ENCODE data around the gene CRHR1. TPM values are rescaled to one million over a fixed set of nuclear protein-coding genes. Genes with fewer than 3 reads are reported as not detected.

Gene CRHR1
- total and polyA plus RNA-seq, 2 of the 4 experiments (the other 2 are of a cell fraction) = not detected

DNA sequence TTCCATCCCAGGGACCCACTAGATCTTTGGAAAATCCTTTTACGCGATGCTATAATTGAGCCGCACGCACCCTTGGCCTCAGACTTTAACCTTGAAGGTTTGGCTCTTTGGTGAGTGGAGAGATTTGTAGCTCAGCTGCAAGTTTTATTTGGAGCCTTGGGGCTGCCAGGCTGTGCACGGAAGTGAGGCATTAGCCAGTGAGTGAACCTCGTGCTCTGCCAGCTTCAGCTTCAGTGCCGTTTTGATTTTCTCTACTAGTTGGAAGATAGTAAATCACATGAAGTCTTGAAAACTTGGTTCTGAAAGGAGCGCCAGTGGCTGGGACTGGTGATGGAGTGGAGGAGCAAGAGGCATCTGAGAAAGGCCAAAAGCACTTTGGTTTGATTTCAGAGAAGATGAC, 17.3 kb downstream of the CRHR1 start:
- intact Hi-C loops (cut with micrococcal nuclease) = no loop called here
- Histone ChIP-seq H3K36me3 (ENCODE audit: control insufficient read depth, insufficient read depth, low read length) (no peaks in the 10 kb centered on the region), H3K56ac (ENCODE audit: extremely low read depth, insufficient read depth, low read length) (no peak overlapping the region), H2BK15ac (ENCODE audit: low read depth, low read length) (no peak overlapping the region), H3K27ac (ENCODE audit: insufficient read depth, low read length) (no peak overlapping the region), H2AK9ac (replicated peaks; ENCODE audit: low read depth, low read length, poor library complexity) (no peak overlapping the region), H2AK5ac (ENCODE audit: low read depth, low read length) (no peak overlapping the region), H3K4me1 (ENCODE audit: control insufficient read depth, insufficient read depth, low read length) (no peaks in the 10 kb centered on the region), H3K27me3 (ENCODE audit: control insufficient read depth, insufficient read depth, low read length) (peaks cover 49% of the 10 kb centered on the region), H3K4ac (ENCODE audit: low read depth, low read length) (no peak overlapping the region), H3K79me1 (ENCODE audit: low read depth in 1 of 2, low read length in 2 of 2) (no peaks in the 10 kb centered on the region), H3K14ac (replicated peaks; ENCODE audit: low read depth, low read length) (no peak overlapping the region), H3K18ac (ENCODE audit: low read depth, low read length) (no peak overlapping the region), H3K4me2 (ENCODE audit: low read depth, low read length) (no peak overlapping the region), H2BK20ac (ENCODE audit: low read depth, low read length) (no peak overlapping the region), H3K4me3 (ENCODE audit: insufficient read depth, low read depth, low read length) (no peak overlapping the region), H2BK5ac (ENCODE audit: low read depth, low read length, poor library complexity, severe bottlenecking) (no peak overlapping the region), H3K9ac (ENCODE audit: low read depth, low read length) (no peak overlapping the region), H4K20me1 (ENCODE audit: insufficient read depth, low read length) (no peaks in the 10 kb centered on the region), H3K9me1 (ENCODE audit: insufficient read depth, low read length) (no peaks in the 10 kb centered on the region), H2AFZ (replicated peaks; ENCODE audit: low read length, poor library complexity) (no peak overlapping the region), H2BK120ac (ENCODE audit: low read depth, low read length) (no peak overlapping the region), H4K91ac (ENCODE audit: insufficient read depth, low read depth, low read length) (no peak overlapping the region), H3K9me3 (ENCODE audit: control insufficient read depth, insufficient read depth, low read length) (no peaks in the 10 kb centered on the region), H3K23ac (ENCODE audit: low read depth, low read length) (no peak overlapping the region), H4K8ac (ENCODE audit: low read depth in 2 of 2, low read length in 2 of 2) (no peak overlapping the region), H4K5ac (ENCODE audit: low read depth, low read length) (no peak overlapping the region)
- dilution Hi-C loops (cut with HindIII; ENCODE audit: low sequenced_read_pairs, unreplicated experiment) = no loop called here
- CTCF ChIA-PET = interaction anchor here (1.3 kb wide), 1 partner anchor 31 kb away, joined by 3 read pairs; no protein-coding TSS in a partner anchor
- DNase-seq (no peak), ATAC-seq (ENCODE audit: low read depth) (no peak)
- no peak for TF ChIP-seq POLR2A (IDR thresholded peaks at IDR 0.05; ENCODE audit: low read depth, low read length)
- TF ChIP-seq, protein P1, sequence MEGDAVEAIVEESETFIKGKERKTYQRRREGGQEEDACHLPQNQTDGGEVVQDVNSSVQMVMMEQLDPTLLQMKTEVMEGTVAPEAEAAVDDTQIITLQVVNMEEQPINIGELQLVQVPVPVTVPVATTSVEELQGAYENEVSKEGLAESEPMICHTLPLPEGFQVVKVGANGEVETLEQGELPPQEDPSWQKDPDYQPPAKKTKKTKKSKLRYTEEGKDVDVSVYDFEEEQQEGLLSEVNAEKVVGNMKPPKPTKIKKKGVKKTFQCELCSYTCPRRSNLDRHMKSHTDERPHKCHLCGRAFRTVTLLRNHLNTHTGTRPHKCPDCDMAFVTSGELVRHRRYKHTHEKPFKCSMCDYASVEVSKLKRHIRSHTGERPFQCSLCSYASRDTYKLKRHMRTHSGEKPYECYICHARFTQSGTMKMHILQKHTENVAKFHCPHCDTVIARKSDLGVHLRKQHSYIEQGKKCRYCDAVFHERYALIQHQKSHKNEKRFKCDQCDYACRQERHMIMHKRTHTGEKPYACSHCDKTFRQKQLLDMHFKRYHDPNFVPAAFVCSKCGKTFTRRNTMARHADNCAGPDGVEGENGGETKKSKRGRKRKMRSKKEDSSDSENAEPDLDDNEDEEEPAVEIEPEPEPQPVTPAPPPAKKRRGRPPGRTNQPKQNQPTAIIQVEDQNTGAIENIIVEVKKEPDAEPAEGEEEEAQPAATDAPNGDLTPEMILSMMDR (conservative IDR thresholded peaks at IDR 0.05; ENCODE audit: low read depth, low read length) = no peak
- TF ChIP-seq NFE2L2 (IDR thresholded peaks at IDR 0.05; ENCODE audit: low read depth, low read length) = no peak
- TF ChIP-seq RCOR1 (IDR thresholded peaks at IDR 0.05; ENCODE audit: insufficient replicate concordance, low read length) = no peak
- TF ChIP-seq SMC3 (IDR thresholded peaks at IDR 0.05; ENCODE audit: low read depth, low read length) = no peak
- no peak for TF ChIP-seq RFX5 (IDR thresholded peaks at IDR 0.05; ENCODE audit: low read depth, low read length)
- TF ChIP-seq MXI1 (IDR thresholded peaks at IDR 0.05; ENCODE audit: borderline replicate concordance, low read depth, low read length) = no peak
- no peak for TF ChIP-seq CHD1 (IDR thresholded peaks at IDR 0.05; ENCODE audit: low read depth, low read length)
- TF ChIP-seq CEBPB (IDR thresholded peaks at IDR 0.05; ENCODE audit: low read depth, low read length) = no peak
- WGBS, 2 experiments (ENCODE audit: extremely low coverage in 2 of 2, insufficient read length in 1 of 2) = 14% methylated on average over 3 of the region's 8 CpGs; no CpG with 5 or more reads in 1 of the 2 experiments
- no TSS peak for BruUV-seq (replicated peaks)
- POLR2A ChIA-PET (ENCODE audit: unreplicated experiment) = no interaction called here
- in situ Hi-C loops (cut with MboI; ENCODE audit: low sequenced_read_pairs) = no loop called here
